Stimulated activated CD4-positive, alpha-beta T cell treated with anti-CD3 and anti-CD28 coated beads, Interleukin-15, amount 100 ng/mL, for 1 hour (primary cell): Measurements from ENCODE around the gene GNAI2.
"Not testable (repeated sequence)": the region's sequence is repeated elsewhere in the genome, so short reads cannot be mapped to it uniquely, and the experiment has no call there.

Experiments used
- DNase-seq, 2 donors: peaks; one replicate each; pipeline ENCODE4 v3.0.0-alpha.2; 2020; ENCODE audit warnings: low read depth in 1 of 2, low spot score in 1 of 2

GNAI2 gene

GRCh38 chr3:50275141-50275995, 39.4 kb downstream of the GNAI2 start:
- no peak for DNase-seq

GRCh38 chr3:50275996-50276761, 40.2 kb downstream of the GNAI2 start:
- no peak for DNase-seq

DNA sequence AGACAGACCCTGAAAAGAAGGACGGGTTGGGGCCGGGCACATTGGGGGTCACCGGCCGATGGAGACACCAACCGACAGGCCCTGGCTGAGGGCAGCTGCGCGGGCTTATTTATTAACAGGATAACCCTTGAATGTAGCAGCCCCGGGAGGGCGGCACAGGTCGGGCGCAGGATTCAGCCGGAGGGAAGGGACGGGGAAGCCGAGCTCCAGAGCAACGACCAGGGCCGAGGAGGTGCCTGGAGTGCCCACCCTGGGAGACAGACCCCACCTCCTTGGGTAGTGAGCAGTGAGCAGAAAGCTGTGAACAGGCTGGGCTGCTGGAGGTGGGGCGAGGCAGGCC, 40.7 kb downstream of the GNAI2 start:
- no peak for DNase-seq

DNA sequence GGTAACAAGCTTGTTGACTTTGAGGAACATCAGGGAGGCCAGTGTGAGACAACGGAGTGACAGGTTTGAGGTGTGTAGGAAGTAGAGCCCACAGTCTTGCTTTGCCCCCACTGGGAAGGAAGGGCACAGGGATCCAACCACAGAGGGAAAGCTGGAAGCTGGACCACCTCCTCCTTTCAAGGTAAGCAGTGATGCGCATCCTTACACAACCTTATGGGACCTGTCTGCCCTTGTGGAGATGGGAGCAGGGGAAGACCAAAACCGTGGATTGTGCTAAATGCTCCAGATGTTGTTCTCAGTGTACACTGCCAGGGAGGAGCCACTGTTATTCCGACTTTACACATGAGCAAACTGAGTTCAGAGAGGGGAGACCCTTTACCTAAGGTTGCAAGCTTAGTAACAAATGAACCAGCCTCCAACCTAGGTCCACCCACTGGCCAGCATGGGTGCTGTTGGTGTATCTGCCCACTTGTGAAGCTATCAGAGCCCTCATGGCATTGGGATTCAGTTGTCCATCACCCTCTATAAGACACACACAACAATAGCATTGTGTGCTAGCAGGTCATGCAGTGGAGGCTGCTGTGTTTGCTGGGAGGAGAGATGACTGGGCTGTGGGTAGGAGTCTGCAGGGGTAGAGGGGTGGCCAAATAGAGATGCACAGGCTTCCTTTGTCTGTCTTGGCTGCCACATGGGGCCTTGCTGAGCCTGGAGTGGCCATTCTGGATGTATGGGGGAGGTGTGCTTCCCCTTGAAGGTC, 42.3 kb downstream of the GNAI2 start:
- DNase-seq = no peak

DNA sequence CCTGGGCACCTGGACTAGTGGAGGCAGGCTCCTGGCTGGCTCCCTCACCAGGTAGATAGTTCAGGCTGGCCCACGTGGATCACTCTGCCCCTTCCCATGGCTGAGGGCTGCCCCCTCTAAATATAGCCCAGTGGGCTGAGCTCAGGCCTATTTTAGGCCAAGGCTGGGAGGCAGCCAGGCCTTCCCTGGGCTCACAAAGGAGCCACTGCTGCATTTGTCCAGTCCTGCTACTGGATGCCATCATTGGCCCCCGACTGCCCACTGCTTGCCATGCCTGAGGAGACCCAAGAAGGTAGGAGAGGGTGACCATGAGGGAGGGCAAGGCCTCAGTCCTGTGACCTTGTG, 42.8 kb downstream of the GNAI2 start, which contains the start of gene LSMEM2:
Gene LSMEM2, plus strand, starts transcription at position 208 of the 345 bp plus-strand sequence. Its CDS starts 27 bp downstream, at position 235.
- DNase-seq = no peak

- DNase-seq = no peak
Observed at GRCh38 chr3:50279255-50280016, 43.4 kb downstream of the GNAI2 start.

DNA sequence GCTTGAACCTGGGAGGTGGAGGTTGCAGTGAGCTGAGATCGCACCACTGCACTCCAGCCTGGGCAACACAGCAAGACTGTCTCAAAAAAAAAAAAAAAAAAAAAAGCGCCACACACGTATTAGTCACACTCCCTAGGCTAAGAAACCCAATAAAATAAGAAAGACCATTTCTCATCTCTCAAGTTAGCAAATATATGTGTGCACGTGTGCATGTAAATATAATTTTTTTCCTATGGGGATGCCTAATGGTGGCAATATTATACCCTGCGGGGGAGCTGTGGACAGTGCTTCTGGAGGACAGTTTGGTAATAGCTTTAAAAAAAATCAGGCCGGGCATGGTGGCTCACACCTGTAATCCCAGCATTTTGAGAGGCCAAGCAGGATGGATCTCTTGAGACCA, 48.1 kb downstream of the GNAI2 start:
- DNase-seq = not testable (repeated sequence)

DNA sequence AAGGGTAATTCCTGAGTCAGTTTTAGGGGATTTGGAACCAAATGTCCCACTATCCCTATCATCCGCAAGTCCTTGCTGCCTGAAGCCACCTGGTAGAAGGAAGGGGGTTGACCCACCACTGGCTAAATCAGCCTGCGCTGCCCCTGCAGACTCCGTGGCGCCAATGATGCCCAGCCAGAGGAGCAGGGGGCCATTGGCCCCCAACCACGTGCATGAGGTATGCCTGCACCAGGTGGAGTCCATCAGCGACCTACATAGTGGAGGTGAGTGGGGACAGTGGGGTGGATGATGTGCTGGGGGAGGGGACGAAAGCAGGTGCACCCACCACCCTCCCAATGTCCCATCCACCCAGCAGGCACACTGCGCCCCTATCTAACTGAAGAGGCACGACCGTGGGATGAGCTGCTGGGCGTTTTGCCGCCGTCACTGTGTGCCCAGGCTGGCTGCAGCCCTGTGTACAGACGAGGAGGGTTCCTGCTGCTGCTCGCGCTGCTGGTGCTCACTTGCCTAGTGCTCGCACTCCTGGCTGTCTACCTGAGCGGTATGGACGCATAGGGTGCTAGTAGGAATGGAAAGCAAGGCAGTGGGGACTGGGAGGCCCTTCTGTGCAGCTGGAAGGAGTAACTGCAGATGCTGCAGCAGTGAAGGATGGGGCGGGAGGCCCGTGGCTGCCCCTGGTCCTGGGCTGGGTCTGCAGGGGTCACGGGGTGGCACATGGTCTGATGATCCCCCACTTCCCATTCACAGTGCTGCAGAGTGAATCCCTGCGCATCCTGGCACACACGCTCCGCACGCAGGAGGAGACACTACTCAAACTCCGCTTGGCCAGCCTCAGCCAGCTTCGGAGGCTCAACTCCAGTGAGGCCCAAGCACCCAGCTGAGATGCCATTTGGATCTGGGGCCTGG, 50.6 kb downstream of the GNAI2 start:
- DNase-seq = no peak

DNA sequence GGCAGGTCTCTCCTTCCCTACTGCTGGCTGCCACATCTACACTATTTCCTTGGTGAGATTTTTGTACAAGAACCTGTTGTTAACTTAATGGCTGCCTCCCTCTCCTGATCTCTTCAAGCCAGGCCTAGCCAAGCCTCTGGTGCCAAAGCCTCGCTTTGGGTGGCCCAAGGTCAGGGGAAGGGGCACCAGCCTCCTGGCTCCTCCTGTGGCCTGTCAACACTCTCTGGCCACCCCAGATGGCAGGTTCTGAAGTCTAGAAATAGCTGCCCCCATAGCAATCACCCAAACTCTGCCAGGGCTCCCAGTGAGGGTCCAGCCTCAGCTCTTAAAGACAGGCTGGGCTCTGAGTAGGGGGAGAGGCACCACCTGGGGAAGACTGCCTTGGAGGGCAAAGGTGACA, 51.3 kb downstream of the GNAI2 start:
- no peak for DNase-seq

DNA sequence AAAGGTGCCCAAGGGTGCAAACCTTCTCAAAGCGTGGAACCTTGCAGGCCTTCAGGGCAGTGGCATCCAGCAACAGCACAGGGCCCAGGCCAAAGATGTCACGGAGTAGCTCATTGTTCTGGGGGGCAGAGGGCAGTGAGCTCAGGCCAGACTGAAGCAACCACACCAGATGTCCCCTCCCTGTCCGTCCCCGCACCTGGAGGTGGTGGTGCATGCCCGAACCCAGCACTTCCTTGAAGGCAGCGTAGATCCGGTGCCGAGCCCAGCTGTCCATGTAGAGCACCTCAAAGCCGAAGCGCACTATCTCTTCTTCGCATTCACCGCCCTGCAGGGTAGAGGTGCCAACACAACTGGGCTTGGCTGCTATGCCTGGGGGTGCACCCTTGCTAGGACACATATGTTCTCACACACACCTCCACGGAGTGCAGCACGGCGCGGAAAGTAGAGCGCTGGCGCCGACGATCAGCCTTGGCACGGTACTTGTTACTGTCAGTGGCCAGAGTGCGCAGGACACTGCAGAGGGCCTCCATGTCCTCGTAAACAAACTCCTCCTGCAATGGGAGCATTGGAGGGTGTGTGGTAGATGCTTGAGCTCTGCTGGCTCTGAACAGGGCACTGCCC, 52.5 kb downstream of the GNAI2 start:
- DNase-seq = no peak

DNA sequence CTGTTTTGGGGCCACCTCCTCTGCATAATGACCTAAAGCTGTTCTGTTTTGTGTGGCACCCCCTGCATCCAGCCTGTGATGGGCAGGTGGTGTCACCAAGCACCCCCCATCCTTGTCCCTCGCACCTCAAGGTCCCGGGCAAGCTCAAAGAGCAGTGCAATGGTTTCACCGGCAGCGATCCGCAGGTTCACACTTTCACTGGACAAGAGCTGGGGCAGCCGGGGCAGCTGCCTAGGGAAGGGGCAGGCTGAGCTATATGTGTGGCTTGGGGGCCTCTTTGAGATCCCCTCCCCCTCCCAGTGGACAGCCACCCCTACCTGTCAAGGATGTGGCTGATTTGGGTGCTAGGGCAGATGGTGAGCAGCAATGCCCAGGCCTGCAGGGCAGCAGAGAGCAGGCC, 53.1 kb downstream of the GNAI2 start:
- no peak for DNase-seq

- no peak for DNase-seq
Observed at GRCh38 chr3:50290161-50290641, 54.2 kb downstream of the GNAI2 start.

GRCh38 chr3:50292159-50293078, 56.4 kb downstream of the GNAI2 start, which contains the start of gene IFRD2:
IFRD2 (minus strand) TSS chr3:50292429; CDS start chr3:50292274, 155 bp downstream.
- DNase-seq = peak; percentile 89 to 92

GRCh38 chr3:50293079-50293801, 57.2 kb downstream of the GNAI2 start:
- DNase-seq = no peak

DNA sequence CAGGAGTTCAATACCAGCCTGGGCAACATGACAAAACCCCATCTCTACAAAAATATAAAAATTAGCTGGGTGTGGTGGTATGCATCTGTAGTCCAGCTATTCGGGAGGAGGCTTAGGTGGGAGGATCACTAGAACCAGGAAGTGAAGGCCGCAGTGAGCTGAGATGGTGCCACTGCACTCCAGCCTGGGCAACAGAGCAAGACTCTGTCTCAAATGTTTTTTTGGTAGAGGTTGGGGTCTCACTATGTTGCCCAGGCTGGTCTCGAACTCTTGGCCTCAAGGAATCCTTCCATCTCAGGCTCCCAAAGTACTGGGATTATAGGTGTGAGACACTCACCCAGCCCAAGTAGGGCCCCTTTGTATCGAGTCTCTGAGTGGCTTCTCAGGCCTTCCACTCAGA, 58.1 kb downstream of the GNAI2 start:
- no peak for DNase-seq

GRCh38 chr3:50294492-50295403, 58.7 kb downstream of the GNAI2 start:
- no peak for DNase-seq
